GM13977 (cell line): ENCODE results near the gene RGS19.

Experiments used
- DNase-seq: peaks from one replicate; pipeline ENCODE4 v3.0.0; 2012; ENCODE audit warnings: low spot score
- CTCF ChIP-seq: IDR thresholded peaks from 2 replicates; pipeline ENCODE4 v1.5.1; 2012; ENCODE audit warnings: mild to moderate bottlenecking, control low read depth; ENCODE audit not compliant: insufficient read depth; ENCODE audit errors: extremely low read depth, missing control alignments
- in situ Hi-C: fragments of 300-500 bp; cut with MboI; formaldehyde crosslinking; loops from one replicate; pipeline ENCODE4 v1.12.0; 2022; ENCODE audit warnings: low sequenced_read_pairs, low pct_unique_long_range_greater_than_20kb, mixed read lengths, inconsistent platforms; ENCODE audit not compliant: unreplicated experiment

Gene RGS19

GRCh38 chr20:64080813-64081623 lies 1.7 kb upstream of the RGS19 start:
- TF ChIP-seq CTCF = no peak
- in situ Hi-C loops = no loop called here
- no peak for DNase-seq

GRCh38 chr20:64080013-64080812 lies 895 bp upstream of the RGS19 start, which contains the start of gene OPRL1:
OPRL1 (plus strand) TSS chr20:64080082; CDS start chr20:64092721, 12,639 bp downstream.
- in situ Hi-C loops = no loop called here
- no peak for DNase-seq
- no peak for TF ChIP-seq CTCF

- TF ChIP-seq CTCF = no peak
- DNase-seq = no peak
- in situ Hi-C loops = no loop called here
Observed at GRCh38 chr20:64078934-64079272, 415 bp downstream of the RGS19 start.

- DNase-seq = no peak
- TF ChIP-seq CTCF = no peak
- in situ Hi-C loops = no loop called here
Observed at GRCh38 chr20:64077876-64078551, 1.3 kb downstream of the RGS19 start.

GRCh38 chr20:64077541-64077875 lies 1.8 kb downstream of the RGS19 start:
- DNase-seq = no peak
- no peak for TF ChIP-seq CTCF
- in situ Hi-C loops = no loop called here

GRCh38 chr20:64077094-64077493 lies 2.2 kb downstream of the RGS19 start:
- in situ Hi-C loops = no loop called here
- no peak for TF ChIP-seq CTCF
- peak; percentile 70 for DNase-seq
